Testis (tissue), 3 donors: ENCODE data around the gene SFMBT2. TPM values are rescaled to one million over a fixed set of nuclear protein-coding genes. Genes with fewer than 3 reads are reported as not detected.

ENCODE experiments used
- DNase-seq: peaks from one replicate; pipeline ENCODE4 v3.0.0-alpha.2; 2019
- H3K27ac ChIP-seq, 2 donors: fragments of 200-600 bp; sonication (generic); one replicate each; pipeline ENCODE4 v1.5.1; 2019
- H3K27me3 ChIP-seq: fragments of 200-600 bp; sonication (generic); one replicate; pipeline ENCODE4 v1.5.1; 2019
- H3K36me3 ChIP-seq: fragments of 200-600 bp; sonication (generic); one replicate; pipeline ENCODE4 v1.5.1; 2017; ENCODE audit warnings: low read depth; ENCODE audit errors: missing control alignments
- H3K4me1 ChIP-seq: fragments of 200-600 bp; sonication (generic); one replicate; pipeline ENCODE4 v1.5.1; 2019
- H3K4me3 ChIP-seq, 2 donors: fragments of 200-600 bp; sonication (generic); one replicate each; pipeline ENCODE4 v1.5.1; 2017 to 2019
- H3K9me3 ChIP-seq: fragments of 200-600 bp; sonication (generic); one replicate; pipeline ENCODE4 v1.5.1; 2017
- POLR2A ChIP-seq: fragments of 450-650 bp; IDR thresholded peaks from one replicate; pipeline ENCODE4 v1.6.1; 2017; ENCODE audit warnings: antibody characterized with exemption, mild to moderate bottlenecking, moderate library complexity
- WGBS, 2 donors: methylation state at CpG; one replicate each; pipeline ENCODE4 v1.1.5; 2018; 5-methylcytosine and 5-hydroxymethylcytosine counted together
- intact Hi-C: fragments of 100-400 bp; cut with DNase I; formaldehyde crosslinking; loops from one replicate; pipeline ENCODE4 v1.15.1; 2023; ENCODE audit warnings: low total_unique reads
- polyA plus RNA-seq: library from polyadenylated mRNA; stranded (reverse); fragments of 350-450 nt; fragmentation: Illumina TruSeq; extraction: RNeasy Lipid Tissue Mini Kit (QIAGEN cat#74804); gene quantifications from one replicate; pipeline ENCODE4 v1.2.3, GENCODE V29; 2014; ENCODE audit warnings: low read depth, low replicate concordance; ENCODE audit not compliant: insufficient read depth
- total RNA-seq, 2 donors: library from RNA; depleted of rRNA; stranded (reverse); fragments of >200 nt; gene quantifications; one replicate each; pipeline ENCODE4 v1.2.3, GENCODE V29; 2016
- TF ChIP-seq, protein P1 (sequence below), 3 experiments: fragments of 450-650 bp in 2 of 3; fragments of 200-600 bp in 1 of 3; sonication (generic) in 1 of 3; IDR thresholded peaks; one replicate each; pipeline ENCODE4 v1.5.1; 2016 to 2019; ENCODE audit warnings: antibody characterized with exemption in 3 of 3, mild to moderate bottlenecking in 2 of 3, moderate library complexity in 1 of 3

Gene SFMBT2
- total and polyA plus RNA-seq, 3 donors from 2014 or later: 3.6 to 8.5 (median 7.6) TPM

DNA sequence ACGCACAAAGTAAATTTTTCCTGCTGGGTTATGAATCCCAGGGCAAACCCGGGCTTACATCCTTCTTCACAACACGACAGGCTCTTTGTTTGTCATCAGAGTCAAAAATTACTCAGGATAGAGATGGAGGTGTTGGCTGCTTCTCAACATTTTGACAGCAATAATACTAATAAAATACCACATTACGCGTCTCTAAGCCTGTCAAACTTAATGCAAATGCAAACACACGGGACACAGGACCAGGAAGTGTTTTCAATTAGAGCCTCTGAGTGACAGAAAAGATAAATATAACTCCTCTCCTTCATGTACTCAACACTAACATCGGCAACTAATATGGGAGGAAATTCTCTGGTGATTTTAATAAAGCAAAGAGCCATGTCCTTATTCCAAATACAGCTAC is 128.4 kb downstream of the SFMBT2 start:
- H3K4me3 ChIP-seq: no peak overlapping the region
- WGBS, 2 donors: 92 to 93% methylated on average over 7 of the region's 7 CpGs
- H3K27ac ChIP-seq: no peak overlapping the region
- DNase-seq: no peak
- TF ChIP-seq, protein P1, sequence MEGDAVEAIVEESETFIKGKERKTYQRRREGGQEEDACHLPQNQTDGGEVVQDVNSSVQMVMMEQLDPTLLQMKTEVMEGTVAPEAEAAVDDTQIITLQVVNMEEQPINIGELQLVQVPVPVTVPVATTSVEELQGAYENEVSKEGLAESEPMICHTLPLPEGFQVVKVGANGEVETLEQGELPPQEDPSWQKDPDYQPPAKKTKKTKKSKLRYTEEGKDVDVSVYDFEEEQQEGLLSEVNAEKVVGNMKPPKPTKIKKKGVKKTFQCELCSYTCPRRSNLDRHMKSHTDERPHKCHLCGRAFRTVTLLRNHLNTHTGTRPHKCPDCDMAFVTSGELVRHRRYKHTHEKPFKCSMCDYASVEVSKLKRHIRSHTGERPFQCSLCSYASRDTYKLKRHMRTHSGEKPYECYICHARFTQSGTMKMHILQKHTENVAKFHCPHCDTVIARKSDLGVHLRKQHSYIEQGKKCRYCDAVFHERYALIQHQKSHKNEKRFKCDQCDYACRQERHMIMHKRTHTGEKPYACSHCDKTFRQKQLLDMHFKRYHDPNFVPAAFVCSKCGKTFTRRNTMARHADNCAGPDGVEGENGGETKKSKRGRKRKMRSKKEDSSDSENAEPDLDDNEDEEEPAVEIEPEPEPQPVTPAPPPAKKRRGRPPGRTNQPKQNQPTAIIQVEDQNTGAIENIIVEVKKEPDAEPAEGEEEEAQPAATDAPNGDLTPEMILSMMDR (IDR thresholded peaks at IDR 0.05): no peak
- TF ChIP-seq POLR2A: no peak
- no peaks in the 10 kb centered on the region for H3K27me3 ChIP-seq
- H3K9me3 ChIP-seq: no peaks in the 10 kb centered on the region
- H3K36me3 ChIP-seq: no peaks in the 10 kb centered on the region
- intact Hi-C loops: no loop called here
- H3K4me1 ChIP-seq: no peaks in the 10 kb centered on the region

DNA sequence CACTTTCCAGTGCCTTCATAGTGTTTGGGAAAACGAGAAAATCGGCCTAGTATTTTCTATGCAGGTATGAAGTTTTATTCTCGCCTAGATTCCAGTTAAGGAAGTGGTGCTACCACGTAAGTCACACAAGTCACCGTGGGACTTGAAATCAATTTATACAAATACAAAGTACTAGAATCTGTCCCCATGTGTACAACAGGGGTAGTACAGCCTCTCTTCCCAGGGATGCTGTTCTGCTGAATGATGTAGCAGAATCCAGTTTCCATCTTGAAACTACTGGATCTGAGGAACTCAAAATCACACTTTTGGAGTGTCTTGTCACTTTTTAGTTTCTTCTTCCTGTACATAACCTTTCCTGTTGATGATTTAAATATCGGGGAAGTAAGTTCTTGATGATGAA is 129.4 kb downstream of the SFMBT2 start:
- Histone ChIP-seq H3K36me3 (no peaks in the 10 kb centered on the region), H3K27ac (no peak overlapping the region), H3K27me3 (no peaks in the 10 kb centered on the region), H3K4me3 (no peak overlapping the region), H3K4me1 (no peaks in the 10 kb centered on the region), H3K9me3 (no peaks in the 10 kb centered on the region)
- TF ChIP-seq, protein P1 (IDR thresholded peaks at IDR 0.05): no peak
- no peak for TF ChIP-seq POLR2A
- DNase-seq: no peak
- intact Hi-C loops: no loop called here
- 93 to 95% methylated on average over 6 of the region's 6 CpGs for WGBS, 2 donors

DNA sequence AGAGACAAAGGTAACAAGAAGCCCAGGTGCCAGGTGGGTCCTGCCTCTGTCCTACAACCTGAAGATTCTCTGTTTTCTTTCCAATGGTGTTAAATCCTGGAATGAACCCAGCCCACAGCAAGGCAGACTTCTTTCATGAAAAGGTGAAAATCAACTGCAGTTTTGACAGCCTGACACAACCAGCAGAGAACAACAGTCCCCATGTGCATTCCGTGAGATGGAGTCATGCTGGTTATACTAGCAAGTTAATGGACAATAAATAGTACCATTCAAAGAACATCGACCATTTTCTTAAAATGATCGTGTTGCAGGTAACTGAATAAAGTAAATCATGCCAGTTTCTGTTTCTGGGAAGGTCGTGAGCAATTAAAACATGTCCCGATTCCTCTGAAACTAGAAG is 131.5 kb downstream of the SFMBT2 start:
- WGBS, 2 donors: 85 to 93% methylated on average over 5 of the region's 5 CpGs
- no peak for DNase-seq
- Histone ChIP-seq H3K36me3 (no peaks in the 10 kb centered on the region), H3K9me3 (no peaks in the 10 kb centered on the region), H3K4me3 (no peak overlapping the region), H3K27me3 (no peaks in the 10 kb centered on the region), H3K4me1 (no peaks in the 10 kb centered on the region), H3K27ac (no peak overlapping the region)
- intact Hi-C loops: no loop called here
- TF ChIP-seq, protein P1 (IDR thresholded peaks at IDR 0.05): no peak
- no peak for TF ChIP-seq POLR2A

DNA sequence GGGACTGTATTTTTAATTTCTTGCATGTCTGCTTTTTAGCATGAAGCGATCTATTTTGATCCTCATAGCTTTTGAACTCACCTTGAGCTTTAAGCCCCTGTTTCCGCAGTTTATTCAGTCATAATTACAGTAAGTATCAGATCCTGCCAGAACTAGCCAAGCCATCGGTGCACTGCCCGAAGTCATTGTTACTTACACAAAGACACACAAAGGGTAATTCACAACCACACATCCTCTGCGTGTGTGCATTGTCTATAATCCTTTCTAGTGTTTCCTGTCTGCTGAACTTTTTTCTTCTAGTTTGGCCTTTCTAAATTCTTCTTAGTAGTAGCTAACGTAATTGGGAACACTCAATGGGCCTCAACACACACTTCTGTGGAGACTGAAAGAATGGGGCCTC is 133.0 kb downstream of the SFMBT2 start:
- no peaks in the 10 kb centered on the region for H3K9me3 ChIP-seq
- 81 to 92% methylated on average over 6 of the region's 6 CpGs for WGBS, 2 donors
- intact Hi-C loops: no loop called here
- no peaks in the 10 kb centered on the region for H3K4me1 ChIP-seq
- TF ChIP-seq POLR2A: no peak
- TF ChIP-seq, protein P1 (IDR thresholded peaks at IDR 0.05): no peak
- no peak for DNase-seq
- H3K4me3 ChIP-seq: no peak overlapping the region
- H3K27me3 ChIP-seq: no peaks in the 10 kb centered on the region
- no peaks in the 10 kb centered on the region for H3K36me3 ChIP-seq
- no peak overlapping the region for H3K27ac ChIP-seq

DNA sequence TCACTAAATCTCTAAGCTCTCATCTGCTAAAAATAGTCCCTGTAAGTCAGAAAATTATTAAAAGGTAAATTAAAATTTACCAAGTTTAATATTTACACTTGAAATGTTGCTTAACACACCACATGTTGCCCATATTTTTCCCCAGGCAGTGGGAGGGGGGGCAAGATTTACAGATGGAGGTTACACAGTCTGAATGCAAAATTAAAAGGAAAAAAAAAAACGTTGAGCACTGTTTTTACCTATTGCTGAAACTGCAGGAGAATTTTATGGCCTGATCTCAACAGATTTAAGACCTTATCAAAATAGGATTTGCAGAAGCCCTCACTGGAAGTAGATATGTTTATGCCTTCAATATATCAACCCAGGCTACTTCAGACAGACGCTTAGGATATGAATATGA is 133.4 kb downstream of the SFMBT2 start:
- H3K4me1 ChIP-seq: no peaks in the 10 kb centered on the region
- no peak overlapping the region for H3K4me3 ChIP-seq
- intact Hi-C loops: no loop called here
- DNase-seq: no peak
- H3K9me3 ChIP-seq: no peaks in the 10 kb centered on the region
- H3K27ac ChIP-seq: no peak overlapping the region
- no peaks in the 10 kb centered on the region for H3K36me3 ChIP-seq
- TF ChIP-seq, protein P1 (IDR thresholded peaks at IDR 0.05): no peak
- no peak for TF ChIP-seq POLR2A
- WGBS, 2 donors: 65 to 67% methylated on average over 2 of the region's 2 CpGs
- no peaks in the 10 kb centered on the region for H3K27me3 ChIP-seq
